ENCODE measurements around the gene GRIN2C. TPM values are rescaled to one million over a fixed set of nuclear protein-coding genes. Genes with fewer than 3 reads are reported as not detected.

Gene GRIN2C
- total RNA-seq, 2 donors from 2014 or later: 3.6 TPM; not detected in 1

DNA sequence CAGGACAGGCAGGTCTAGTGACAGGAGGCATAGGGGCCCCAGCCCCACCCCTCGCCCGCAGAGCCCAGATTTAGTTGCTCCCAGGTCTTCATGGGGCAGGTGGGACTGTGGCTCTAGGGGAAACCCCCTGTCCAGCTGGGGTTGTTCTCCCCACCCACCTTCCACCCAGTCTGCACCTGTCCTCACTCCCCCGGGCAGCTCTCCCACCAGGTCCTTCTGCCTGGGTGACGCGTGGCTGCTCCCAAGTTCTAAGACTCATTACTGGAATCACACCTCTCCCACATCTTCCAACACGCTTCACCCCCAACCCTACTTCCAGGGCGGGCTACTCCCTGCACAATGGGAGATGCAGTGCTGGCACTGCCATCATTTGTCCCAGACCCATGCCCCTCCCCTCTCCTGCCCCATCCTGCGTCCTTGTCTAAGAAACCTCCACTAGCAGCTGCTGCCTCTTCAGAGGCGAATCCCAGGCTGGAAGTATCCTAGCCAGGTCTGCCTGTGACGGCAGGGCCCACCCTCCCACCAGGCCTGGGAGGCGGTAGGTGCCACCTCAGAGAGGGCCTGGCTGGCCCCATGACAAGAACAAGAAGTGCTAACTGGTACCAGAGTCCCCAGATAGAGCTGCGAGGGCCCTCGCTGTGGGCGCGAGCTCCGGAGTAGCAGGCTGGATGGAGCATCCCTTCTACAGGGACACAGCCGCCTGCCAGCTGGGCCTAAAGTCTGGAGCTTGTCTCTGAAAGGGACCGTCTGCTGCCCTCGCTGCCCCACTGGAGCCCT, 22.8 kb downstream of the GRIN2C start:
- Histone ChIP-seq H3K4me1 (replicated peaks) (no peaks in the 10 kb centered on the region), H3K36me3 (no peaks in the 10 kb centered on the region), H3K27ac (no peak overlapping the region), H3K4me3 (no peak overlapping the region), H3K9me3 (no peaks in the 10 kb centered on the region), H3K27me3 (replicated peaks; ENCODE audit: insufficient read depth) (no peaks in the 10 kb centered on the region)
- TF ChIP-seq, protein P1, sequence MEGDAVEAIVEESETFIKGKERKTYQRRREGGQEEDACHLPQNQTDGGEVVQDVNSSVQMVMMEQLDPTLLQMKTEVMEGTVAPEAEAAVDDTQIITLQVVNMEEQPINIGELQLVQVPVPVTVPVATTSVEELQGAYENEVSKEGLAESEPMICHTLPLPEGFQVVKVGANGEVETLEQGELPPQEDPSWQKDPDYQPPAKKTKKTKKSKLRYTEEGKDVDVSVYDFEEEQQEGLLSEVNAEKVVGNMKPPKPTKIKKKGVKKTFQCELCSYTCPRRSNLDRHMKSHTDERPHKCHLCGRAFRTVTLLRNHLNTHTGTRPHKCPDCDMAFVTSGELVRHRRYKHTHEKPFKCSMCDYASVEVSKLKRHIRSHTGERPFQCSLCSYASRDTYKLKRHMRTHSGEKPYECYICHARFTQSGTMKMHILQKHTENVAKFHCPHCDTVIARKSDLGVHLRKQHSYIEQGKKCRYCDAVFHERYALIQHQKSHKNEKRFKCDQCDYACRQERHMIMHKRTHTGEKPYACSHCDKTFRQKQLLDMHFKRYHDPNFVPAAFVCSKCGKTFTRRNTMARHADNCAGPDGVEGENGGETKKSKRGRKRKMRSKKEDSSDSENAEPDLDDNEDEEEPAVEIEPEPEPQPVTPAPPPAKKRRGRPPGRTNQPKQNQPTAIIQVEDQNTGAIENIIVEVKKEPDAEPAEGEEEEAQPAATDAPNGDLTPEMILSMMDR (IDR thresholded peaks at IDR 0.05): no peak
- TF ChIP-seq POLR2A (IDR thresholded peaks at IDR 0.05) (no peak), POLR2AphosphoS5 (IDR thresholded peaks at IDR 0.05) (no peak)
- DNase-seq (ENCODE audit: low spot score): no peak
- 93% methylated on average over 19 of the region's 19 CpGs for WGBS
- intact Hi-C loops (cut with DNase I): no loop called here

- WGBS: 96% methylated on average over 26 of the region's 26 CpGs
These were observed 23.5 kb downstream of the GRIN2C start for GRCh38 chr17:74836191-74836590.

DNA sequence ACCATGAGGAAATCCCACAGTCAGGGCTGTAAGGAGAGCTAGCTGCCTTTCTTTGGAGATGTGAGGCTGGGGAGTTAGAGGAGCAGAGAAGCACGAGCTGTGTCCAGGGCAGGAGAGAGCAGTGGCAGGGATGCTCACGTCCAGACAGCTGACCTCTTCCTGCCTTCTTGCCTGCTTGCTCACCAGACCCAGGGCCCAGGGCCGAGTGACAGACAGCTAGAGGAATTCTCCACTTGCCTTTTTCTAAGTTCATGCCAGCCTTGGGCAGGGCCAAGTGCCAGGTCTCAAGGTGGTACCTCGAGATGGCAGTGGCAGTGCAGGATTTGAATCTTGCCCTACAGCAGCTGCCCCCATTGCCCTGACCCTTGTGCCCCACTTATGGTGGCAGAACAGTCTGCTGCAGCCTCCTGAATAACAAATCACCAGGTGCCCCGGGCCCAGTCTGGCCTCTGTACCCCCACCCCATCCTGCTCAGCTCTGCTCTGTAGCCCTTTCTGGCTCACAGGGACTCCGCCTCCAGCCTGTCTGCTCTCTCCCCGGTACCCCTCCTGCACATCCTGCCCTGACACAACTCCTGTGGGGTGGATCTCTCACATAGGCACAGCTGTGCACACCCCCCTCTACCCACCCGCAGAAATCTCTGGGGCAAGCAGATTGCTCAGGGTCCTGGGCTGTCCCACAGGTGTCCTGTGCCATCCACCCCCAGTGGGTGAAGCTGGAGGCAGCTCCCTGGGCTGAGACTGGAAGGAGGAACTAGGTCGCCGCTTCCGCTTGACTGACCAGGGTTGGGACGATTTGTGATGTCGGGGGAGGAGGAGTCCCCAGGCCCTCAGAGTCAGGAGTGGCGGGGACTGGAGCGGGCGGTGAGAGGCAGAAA, 25.9 kb downstream of the GRIN2C start:
- WGBS: 69% methylated on average over 16 of the region's 16 CpGs
- Histone ChIP-seq H3K9me3 (no peaks in the 10 kb centered on the region), H3K27me3 (replicated peaks; ENCODE audit: insufficient read depth) (no peaks in the 10 kb centered on the region), H3K4me1 (replicated peaks) (no peaks in the 10 kb centered on the region), H3K27ac (no peak overlapping the region), H3K4me3 (no peak overlapping the region), H3K36me3 (no peaks in the 10 kb centered on the region)
- no peak for DNase-seq (ENCODE audit: low spot score)
- intact Hi-C loops (cut with DNase I): no loop called here
- TF ChIP-seq POLR2A (IDR thresholded peaks at IDR 0.05) (no peak), POLR2AphosphoS5 (IDR thresholded peaks at IDR 0.05) (no peak)
- TF ChIP-seq, protein P1 (IDR thresholded peaks at IDR 0.05): no peak

More at GRCh38 chr17:74836191-74836590, 23.5 kb downstream of the GRIN2C start:
- Histone ChIP-seq H3K9me3 (no peaks in the 10 kb centered on the region), H3K36me3 (no peaks in the 10 kb centered on the region), H3K4me3 (no peak overlapping the region), H3K27me3 (replicated peaks; ENCODE audit: insufficient read depth) (no peaks in the 10 kb centered on the region), H3K27ac (no peak overlapping the region), H3K4me1 (replicated peaks) (no peaks in the 10 kb centered on the region)
- intact Hi-C loops (cut with DNase I): no loop called here
- no peak for DNase-seq (ENCODE audit: low spot score)
- TF ChIP-seq, protein P1 (IDR thresholded peaks at IDR 0.05): no peak
- TF ChIP-seq POLR2AphosphoS5 (IDR thresholded peaks at IDR 0.05): no peak
- TF ChIP-seq POLR2A (IDR thresholded peaks at IDR 0.05): no peak

DNA sequence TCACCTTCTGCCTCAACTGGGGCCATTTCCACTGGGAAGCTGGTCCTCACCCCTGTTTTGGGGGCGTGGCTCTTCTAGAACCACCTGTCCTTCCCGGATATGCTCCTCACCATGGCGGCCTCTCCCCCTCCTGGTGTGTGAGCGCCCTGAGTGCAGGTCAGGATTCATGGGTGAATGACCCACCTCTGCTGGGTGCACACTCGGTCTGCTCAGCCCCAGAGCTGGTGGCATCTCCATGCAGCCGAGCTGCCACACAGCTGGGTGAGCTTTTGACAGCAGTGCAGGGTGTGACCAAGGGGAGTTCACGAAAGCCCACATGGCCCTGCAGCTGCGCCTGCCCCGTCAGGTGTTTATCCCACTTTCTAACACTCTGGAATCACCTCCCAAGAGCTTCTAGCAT, 27.3 kb downstream of the GRIN2C start:
- Histone ChIP-seq H3K4me1 (replicated peaks) (no peaks in the 10 kb centered on the region), H3K27me3 (replicated peaks; ENCODE audit: insufficient read depth) (no peaks in the 10 kb centered on the region), H3K36me3 (no peaks in the 10 kb centered on the region), H3K9me3 (no peaks in the 10 kb centered on the region), H3K27ac (no peak overlapping the region), H3K4me3 (no peak overlapping the region)
- intact Hi-C loops (cut with DNase I): no loop called here
- TF ChIP-seq POLR2A (IDR thresholded peaks at IDR 0.05) (no peak), POLR2AphosphoS5 (IDR thresholded peaks at IDR 0.05) (no peak)
- TF ChIP-seq, protein P1 (IDR thresholded peaks at IDR 0.05): no peak
- no peak for DNase-seq (ENCODE audit: low spot score)
- WGBS: 91% methylated on average over 9 of the region's 9 CpGs

Measured in prostate gland (tissue), 2 donors.